Stimulated activated CD8-positive, alpha-beta memory T cell treated with anti-CD3 and anti-CD28 coated beads, Interleukin-12 subunit alpha, Interleukin-12 subunit beta, amount 100 ng/mL, for 24 hours (primary cell): ENCODE data around the gene MRTFA.
"Not testable (repeated sequence)": the region's sequence is repeated elsewhere in the genome, so short reads cannot be mapped to it uniquely, and the experiment has no call there.

ENCODE experiments used
- DNase-seq: peaks from one replicate; pipeline ENCODE4 v3.0.0-alpha.2; 2020; ENCODE audit errors: extremely low read depth

MRTFA gene

DNA sequence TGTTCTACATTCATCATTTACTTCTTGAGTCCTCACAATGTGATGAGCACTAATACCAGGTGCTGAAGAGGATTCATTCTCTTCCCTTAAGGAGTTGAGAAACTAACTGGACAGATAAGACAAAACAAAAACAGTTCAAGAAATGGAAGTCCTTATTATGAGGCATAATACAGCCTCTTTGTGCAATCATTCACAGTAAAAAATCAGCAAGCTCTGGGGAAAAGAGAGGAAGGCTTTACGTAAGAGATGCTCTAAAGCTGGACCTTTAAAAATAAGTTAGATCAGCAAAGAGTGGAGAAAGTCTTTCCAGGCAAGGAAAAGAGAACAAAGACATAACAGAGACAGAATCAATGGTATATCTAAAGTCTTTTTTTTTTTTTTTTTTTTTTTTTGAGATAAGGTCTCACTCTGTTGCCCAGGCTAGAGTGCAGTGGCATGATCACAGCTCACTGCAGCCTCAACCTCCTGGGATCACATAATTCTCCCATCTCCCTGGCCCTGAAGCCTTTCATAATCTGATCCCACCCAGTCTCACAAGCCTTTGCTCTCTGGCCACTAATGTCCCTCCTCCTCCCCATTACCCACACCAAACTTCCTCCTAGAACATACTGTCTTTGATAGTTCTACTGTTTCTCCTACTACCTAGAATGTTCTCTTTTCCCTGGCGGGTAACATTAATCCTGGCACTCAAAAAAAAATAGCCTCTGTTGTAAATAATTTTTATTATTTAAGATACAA lies 40.9 kb downstream of the MRTFA start:
- DNase-seq, result no peak

DNA sequence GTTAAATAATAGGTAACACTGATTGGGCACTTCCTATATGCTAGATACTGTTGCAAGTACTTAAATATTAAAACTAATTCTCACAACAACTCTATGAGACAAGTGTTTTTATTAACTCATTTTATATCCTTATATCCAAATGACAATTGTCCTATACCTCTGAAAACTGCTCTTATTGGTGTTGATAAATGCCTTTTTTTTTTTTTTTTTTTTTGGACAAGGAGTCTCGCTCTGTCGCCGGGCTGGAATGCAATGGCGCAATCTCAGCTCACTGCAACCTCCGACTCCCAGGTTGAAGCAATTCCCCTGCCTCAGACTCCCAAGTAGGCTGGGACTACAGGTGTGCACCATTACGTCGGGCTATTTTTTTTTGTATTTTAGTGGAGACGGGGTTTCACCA lies 41.6 kb downstream of the MRTFA start:
- no peak for DNase-seq

DNA sequence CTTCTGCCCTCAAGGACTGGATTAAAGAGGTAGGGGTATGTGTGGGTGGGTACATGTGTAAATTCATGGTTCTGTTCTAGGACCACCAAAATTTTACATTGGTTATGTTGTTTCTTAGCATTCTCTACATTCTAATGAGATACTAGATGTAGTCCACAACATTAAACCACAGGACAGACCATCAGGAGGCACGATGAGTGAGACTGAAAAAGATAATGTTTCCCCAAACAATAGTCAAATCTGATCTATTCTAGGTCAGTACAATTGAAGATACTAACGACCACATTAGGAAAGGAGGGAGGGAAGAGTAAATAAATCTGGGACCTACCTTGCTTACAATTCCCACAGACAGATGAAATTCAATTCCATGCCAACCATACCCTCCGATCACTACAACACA lies 42.2 kb downstream of the MRTFA start:
- no peak for DNase-seq

DNA sequence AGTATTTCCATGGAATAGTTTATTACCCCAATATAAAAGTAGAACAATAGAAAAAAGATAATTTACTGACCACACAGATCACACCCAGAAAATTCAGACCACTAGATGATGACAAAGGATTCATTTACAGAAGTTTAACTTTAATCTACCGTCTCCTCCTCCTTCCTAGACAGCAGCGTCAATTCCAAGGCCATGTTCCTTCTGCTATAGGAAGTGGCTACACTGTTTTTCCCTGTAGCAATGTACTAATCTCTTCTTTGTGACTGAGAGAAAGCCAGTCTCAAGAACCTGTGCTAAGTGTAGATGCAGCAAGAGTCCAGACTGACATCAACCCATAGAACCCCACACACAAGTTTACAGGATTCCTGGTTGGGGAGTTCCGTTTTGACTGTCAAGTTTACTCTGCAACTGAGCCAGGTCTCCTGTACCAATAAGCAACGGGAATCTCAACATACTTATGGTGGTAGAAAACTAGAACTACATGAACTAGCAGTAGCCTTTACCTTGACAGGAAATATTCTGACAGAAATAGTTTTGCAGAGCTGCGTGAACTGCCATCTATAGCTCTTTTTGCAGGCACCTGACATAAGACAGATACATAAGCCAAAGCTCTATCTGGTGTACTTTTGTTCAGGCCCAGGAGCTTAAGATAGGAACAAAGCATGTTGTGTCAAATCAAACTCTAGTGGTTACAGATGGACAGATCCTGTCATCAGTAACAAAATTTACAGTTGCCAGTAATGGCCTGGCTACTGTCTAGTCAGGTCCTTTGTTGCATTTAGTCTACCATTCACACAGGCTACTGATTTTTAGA lies 42.9 kb downstream of the MRTFA start:
- DNase-seq, result no peak

DNA sequence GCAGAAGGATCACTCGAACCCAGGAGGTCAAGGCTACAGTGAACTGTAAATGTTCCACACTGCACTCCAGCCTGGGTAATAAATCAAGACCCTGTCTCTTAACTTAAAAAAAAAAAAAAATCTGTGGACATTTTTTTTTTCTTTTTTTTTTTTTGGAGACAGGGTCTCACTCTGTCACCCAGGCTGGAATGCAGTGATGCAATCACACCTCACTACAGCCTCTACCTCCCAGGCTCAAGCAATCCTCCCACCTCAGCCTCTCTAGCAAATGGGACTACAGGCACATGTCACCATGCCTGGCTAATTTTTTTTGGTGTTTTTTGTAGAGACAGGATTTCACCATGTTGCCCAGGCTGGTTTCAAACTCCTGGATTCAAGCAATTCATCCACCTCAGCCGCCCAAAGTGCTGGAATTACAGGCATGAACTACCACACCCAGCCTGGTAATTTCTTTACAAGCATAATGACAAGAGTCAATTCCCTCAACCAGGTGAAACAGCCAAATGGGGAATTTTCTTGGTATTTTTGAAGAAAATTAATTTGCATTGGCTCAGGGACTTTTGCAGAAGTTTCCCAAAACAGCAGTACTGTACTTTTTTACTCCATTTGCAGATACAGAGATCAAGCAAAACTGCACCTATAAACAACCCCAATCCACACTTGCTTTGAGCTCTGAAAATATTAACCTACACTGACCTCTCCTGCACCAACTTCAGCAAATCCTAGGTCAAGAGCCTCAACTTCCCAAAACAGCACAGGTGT lies 44.0 kb downstream of the MRTFA start:
- DNase-seq, result no peak

DNA sequence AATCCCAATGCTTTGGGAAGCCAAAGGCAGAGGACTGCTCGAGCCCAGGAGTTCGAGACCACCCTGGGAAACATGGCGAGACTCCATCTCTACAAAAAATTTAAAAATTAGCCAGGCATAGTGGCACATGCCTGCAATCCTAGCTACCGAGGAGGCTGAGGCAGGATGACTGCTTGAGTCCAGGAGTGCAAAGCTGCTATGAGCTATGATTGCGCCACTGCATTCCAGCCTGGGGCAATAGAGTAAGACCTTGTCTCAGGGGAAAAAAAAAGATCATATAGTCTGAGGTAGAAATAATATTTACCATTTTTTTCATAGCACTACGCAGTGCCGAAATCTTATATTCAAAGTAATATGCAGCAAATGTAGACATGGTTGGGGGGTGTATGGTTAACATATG lies 47.8 kb downstream of the MRTFA start:
- DNase-seq, result no peak

DNA sequence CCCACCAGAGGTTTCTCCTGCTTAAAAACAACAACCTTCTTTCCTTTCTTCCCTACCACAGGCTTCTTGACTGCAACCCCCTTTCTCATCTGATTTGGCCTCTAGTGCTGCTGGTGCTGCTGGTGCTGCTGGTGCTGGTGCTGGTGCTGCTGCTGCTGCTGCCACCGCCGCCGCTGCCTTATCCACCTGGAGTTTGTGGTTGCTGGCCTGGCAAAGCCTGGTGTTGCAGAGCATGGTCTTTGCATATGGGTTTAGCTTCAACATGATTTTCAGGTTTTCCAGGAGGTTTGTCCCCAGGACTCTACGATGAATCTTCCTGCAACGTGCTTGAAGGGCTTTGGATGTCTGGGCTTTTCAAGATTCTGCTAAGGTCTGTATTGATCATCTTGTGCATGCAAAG lies 49.7 kb downstream of the MRTFA start:
- DNase-seq, result no peak

DNA sequence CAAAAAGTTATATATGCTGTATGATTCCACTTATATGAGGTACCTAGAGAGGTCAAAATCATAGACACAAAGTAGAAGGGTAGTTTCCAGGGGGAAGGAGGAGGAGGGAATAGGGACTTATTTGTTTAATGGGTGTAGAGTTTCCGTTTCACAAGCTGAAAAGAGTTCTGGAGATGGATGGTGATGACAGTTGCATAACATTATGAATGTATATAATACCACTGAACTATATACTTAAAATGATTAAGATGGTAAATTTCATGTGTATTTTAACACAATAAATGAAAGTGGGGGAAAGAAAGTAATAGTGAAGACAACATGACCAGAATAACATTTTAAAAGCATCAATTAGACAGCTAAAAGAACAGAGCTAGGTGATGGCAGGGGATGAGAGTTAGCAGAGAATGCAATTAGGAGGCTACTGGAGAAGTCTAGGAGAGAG lies 51.2 kb downstream of the MRTFA start:
- DNase-seq, result no peak

DNA sequence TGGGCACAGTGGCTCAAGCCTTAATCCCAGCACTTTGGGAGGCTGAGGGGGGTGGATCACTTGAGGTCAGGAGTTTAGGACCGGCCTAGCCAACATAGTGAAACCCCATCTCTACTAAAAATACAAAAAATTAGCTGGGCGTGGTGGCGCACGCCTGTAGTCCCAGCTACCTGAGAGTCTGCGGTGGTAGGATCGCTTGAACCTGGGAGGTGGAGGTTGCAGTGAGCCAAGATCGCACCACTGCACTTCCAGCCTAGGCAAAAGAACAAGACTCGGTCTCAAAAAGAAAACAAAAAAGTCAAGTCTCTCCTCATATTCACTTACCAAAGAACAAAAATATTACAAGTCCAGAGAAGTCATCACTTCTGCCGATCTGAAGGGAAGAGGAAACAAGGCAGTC lies 51.8 kb downstream of the MRTFA start:
- DNase-seq, result not testable (repeated sequence)

DNA sequence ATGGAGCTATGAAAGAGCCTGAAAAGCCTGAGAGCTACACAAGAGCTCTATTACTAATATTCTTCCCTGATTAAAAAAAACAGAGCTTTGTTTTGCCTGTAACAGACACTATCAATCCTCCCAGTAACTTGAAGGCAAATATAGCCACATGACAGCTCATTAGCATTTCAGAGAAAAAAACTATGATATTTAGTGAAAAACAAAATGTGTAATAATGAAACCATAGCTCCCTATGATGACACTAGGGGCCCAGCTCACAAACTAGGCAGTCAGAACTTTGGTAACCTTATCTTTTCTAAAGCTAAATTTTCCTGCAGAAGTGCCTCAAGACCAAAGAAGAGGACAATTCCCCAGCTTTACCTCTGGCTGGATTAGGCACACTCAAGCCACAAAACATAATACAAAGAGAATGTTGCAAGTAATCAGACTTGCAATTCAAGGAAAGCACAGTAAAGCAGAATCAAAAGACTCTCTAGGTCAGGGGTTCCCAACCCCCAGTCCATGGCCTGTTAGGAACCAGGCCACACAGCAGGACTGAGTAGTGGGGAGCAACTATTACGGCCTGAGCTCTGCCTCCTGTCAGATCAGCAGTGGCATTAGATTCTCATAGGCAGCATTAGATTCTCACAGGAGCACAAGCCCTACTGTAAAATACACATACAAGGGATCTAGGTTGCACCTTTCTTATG lies 53.3 kb downstream of the MRTFA start:
- no peak for DNase-seq

DNA sequence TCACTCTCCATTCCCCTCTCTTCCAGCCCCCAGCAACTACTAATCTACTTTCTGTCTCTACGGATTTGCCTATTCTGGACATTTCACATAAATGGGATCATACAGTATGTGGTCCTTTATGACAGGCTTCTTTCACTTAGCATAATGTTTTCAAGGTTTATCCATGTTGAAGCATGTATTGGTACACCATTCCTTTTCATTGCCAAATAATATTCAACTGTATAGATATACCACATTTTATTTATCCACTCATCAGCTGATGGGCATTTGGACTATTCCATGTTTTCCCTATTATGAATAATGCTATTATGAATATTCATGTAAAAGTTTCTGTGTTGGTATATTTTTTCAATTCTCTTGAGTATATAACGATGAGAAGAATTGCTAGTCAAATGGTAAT lies 54.5 kb downstream of the MRTFA start:
- DNase-seq, result no peak

DNA sequence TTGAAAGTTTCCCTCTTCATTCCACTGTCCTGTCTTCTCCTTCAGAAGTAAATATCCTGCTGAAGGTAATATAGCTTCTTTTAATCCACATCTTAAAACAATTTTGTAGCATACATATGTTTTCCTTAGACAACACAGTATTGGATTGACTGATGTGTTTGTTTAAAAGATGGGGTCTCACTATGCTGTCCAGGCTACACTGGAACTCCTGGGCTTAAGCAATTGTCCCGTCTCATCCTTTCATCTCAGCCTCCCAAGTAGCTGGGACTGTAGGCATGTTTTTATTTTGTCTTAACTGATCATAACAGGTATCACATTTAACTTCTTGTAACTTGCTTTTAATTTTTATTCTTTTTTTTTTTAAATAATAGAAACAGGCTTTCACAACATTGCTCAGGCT lies 55.9 kb downstream of the MRTFA start:
- DNase-seq, result no peak

DNA sequence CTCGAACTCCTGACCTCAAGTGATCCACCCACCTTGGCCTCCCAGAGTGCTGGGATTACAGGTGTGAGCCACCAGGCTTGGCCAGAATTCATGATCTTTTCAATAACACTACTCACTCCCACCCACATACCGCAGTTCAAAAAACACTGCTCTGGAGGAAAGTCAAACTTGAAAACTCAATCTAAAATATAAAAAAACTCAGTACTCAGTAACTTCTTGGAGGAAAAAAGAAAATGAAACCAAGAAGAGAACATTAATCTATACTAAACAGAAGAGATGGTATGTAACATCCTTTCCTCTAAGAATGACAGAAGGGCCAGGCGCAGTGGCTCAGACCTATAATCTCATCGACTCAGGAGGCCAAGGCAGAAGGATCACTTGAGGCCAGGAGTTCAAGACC lies 58.3 kb downstream of the MRTFA start:
- no peak for DNase-seq

DNA sequence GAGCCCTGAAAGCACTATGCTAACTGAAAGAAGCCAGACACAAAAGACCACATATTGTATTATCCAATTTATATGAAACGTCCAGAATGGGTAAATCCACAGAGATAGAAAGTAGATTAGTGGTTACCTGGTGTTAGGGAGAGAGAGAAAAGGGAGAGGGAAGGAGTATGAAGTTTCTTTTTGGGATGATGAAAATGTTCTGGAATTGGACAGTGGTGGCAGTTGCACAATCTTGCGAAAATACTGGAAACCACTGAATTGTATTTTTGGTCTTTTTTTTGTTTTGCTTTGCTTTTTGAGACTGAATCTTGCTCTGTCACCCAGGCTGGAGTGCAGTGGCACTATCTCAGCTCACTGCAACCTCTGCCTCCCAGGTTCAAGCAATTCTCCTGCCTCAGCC lies 63.5 kb downstream of the MRTFA start:
- DNase-seq, result no peak

DNA sequence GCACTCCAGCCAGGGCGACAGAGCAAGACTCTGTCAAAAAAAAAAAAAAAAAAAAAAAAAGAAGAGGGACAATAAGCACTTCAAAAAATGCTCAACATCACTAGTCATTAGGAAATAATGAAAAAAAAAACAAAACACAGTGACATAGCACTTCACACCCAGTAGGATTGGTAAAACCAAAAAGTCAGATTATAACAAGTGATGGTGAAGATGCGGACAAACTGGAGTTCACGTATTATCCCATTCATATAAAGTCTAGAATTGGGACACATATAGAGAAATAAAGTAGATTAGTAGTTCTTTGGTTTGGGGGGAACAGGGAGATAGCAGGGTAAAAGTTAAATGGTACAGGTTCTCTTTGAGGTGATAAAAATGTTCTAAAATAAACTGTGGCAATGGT lies 64.6 kb downstream of the MRTFA start:
- DNase-seq, result no peak

DNA sequence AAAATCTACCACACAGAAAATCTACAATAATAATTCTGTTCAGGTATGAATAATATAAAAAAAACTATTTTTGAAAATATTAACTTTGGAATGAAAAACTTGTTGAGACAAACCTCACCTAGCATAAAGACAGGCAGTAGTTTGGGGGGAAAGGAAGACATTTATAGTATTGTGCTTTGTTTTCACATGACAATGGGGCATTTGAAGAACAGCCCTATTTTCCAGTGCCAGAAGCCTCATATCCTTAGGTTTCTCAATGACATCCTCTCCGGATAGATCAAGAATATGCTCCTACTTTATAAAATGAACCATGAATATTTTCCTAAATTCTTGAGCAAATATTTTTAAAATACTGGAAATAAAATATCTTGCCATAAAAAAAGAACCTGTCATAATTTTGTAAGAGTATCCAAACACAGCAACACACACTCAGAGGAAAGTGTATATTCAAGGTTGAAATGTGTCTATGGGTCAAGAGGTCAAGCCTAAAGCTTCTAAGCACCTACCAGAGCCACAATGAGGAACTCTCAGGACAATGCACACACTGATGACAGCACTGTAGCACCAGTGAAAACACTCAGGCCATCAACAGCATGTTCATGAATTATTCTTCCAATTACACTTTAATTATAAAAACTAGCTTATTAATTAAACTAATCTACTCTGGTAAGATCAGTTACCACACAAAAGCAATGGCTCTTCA lies 68.7 kb downstream of the MRTFA start:
- no peak for DNase-seq

DNA sequence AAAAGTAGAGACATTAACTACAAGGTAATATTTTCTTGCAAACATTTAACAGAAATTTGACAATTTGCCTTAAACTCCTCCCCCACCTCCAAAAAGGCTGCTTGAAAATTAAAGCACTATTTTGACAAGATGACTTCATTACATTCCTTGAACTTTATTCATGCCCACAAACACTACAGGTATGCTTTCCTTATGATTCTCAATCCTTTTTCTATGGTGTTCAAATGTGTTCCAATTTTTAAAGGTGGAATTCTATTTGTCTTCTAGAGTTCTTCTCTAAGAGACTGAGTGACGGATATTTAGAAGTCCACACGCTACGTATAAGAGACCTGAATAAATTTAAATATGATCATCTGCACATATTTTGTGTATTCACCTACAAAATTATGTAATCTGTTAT lies 69.4 kb downstream of the MRTFA start:
- no peak for DNase-seq

DNA sequence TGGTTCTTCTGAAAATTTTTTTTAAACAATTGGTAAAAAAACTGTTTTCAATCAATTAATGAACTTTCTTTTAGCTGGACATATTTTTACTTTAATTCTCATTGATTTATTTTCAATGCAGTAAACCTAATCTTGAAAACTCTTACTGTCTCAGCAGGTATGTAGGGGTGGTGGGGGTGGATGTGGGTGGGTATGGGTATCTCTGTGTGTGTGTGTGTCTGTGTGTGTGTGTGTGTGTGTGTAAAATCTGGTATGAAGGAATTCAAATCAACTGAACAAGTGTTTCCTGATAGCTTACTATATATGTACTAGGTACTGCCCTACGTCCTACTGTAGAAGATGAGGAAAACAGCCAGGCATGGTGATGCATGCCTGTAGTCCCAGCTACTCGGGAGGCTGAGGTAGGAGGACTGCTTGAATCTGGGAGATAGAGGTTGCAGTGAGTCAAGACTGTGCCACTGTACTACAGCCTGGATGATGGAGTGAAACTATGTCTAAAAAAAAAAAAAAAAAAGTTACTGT lies 75.5 kb downstream of the MRTFA start:
- no peak for DNase-seq

DNA sequence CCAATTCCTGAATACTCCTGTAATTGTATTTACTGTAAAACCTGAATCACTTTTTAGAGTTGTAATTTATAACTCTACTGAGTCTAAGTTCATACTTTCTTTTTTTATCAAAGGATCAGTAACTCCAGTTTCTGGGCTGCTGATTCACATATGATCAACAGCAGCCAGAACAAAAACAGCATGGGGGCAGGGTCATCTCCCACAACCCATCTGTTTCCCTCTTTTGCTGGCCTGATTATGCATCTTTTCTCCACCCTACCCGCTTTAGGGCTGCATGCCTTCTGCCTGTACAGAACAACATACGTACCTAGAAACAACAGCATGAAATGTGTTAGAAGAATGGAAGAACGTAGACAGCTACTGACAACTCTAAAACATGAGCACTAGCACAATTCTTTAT lies 76.0 kb downstream of the MRTFA start:
- DNase-seq, result no peak

DNA sequence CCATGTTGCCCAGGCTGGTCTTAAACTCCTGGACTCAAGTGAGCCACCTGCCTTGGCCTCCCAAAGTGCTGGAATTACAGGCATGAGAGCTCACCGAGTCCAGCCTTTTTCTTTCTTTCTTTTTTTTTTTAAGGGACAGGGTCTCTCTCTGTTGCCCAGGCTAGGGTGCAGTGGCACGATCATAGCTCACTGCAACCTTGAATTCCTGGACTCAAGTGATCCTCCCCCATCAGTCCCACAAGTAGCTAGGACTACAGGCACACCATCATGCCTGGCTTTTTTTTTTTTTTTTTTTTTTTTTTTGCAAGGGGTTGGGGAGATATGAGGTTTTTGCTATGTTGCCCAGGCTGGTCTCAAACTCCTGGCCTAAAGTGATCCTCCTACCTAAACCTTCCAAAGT lies 78.5 kb downstream of the MRTFA start:
- no peak for DNase-seq

DNA sequence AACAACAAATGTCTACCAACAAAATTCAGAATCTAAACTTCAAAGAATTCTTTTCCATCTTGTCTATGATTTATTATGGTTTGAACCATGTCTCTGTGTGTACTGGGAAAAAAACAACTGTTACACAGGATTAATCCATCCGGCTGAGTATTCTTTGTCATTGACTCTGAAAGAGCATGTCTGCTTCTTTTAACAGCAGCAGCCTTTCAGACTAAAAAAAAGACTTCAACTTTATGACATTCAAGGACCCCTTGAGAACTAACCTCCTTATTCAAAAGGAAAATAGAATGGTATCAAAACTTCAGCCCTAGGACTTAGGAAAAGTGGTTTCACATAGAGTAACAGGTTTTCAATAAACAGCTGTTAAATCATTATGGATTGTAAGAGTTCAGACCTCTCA lies 79.9 kb downstream of the MRTFA start:
- DNase-seq, result no peak
